Transverse colon (tissue), 4 donors: ENCODE data around the gene RHOJ.

Experiments
- CTCF ChIP-seq, 5 experiments: fragments of 200-600 bp in 3 of 5; fragments of 450-650 bp in 2 of 5; sonication (generic) in 3 of 5; IDR thresholded peaks; 1 replicate in 2 of 5; 2 replicates in 3 of 5; pipeline ENCODE4 v1.5.1; 2016 to 2017; ENCODE audit warnings: antibody characterized with exemption in 5 of 5, inconsistent platforms in 3 of 5, mild to moderate bottlenecking in 2 of 5, moderate library complexity in 1 of 5
- EP300 ChIP-seq: sonication (generic); formaldehyde crosslinking; IDR thresholded peaks from one replicate; pipeline ENCODE4 v1.6.1; 2017; ENCODE audit warnings: antibody characterized with exemption, low read depth
- POLR2A ChIP-seq: fragments of 450-650 bp; IDR thresholded peaks from one replicate; pipeline ENCODE4 v1.6.1; 2016; ENCODE audit warnings: antibody characterized with exemption, mild to moderate bottlenecking, moderate library complexity
- POLR2AphosphoS5 ChIP-seq, 3 donors: sonication (generic); formaldehyde crosslinking; IDR thresholded peaks; one replicate each; pipeline ENCODE4 v1.6.1; 2016; ENCODE audit warnings: antibody characterized with exemption in 3 of 3

DNA sequence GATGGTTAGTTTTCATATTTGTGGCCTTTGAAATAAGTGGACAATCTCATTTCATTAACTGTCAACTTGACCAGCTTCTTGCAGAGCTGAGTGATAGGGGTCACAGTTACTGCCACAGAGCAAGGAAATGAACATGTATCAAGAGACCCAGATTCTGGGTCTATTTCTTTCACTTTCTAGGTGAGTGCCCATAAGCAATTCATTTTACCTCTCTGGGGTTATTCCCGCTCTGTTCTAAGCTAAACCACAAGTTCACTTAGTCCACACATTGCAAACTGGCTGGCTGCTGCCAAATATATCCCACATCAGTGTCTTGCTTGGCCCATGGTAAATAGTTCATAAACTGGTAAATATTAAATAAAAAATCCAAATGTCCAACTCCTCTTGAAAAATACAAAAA is 84.6 kb downstream of the RHOJ start:
- TF ChIP-seq CTCF (IDR thresholded peaks at IDR 0.05) (no peak), EP300 (no peak), POLR2A (no peak), POLR2AphosphoS5 (IDR thresholded peaks at IDR 0.05) (no peak)
